Loucy (cell line): ENCODE results near the gene ATAD3C.

Experiments
- EZH2phosphoT487 ChIP-seq: fragments of 200-600 bp; IDR thresholded peaks from 2 replicates; pipeline ENCODE4 v1.6.1; 2018; ENCODE audit warnings: antibody characterized with exemption, mild to moderate bottlenecking, moderate library complexity, borderline replicate concordance
- TF ChIP-seq, protein P1 (sequence below): fragments of 200-600 bp; sonication (generic); conservative IDR thresholded peaks from 2 replicates; pipeline ENCODE4 v1.5.1; 2014; ENCODE audit warnings: mild to moderate bottlenecking, antibody characterized with exemption, low read length

DNA sequence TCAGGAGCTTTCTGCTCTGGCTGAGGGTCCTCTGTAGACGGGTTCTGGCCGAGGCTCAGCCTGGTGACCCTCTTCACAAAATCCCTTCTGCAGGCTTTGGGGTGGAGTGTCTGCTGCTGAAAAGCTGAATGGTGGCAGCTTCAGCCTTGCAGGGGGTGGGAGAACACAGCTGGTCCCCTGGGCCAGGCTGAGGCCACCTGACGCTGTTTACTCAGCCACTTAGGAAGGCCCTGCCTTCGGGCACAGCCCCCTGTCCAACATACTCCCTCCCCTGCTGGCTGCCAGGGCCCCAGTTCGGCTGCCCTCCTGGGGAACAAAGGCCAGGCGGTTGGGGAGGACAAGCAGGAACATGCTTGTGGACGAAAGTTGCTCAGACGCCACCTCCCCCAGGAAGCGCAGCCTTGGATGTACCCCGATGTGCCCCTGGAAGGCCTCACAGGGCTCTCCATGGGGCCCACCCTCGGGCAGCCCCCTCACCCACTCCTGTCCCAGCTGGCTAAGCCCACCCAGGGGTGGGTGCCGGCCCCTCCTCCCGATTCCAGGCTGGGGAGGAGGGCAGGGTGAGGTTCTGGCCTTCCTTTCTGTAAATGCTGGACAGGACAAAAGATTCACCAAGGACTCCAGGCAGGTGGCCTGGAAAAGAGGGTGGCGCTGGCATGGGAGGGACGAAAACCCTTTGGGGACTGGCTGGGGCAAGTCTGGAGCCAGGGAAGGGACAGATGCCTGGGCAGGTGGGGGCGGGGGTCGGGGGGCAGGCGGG lies 28.2 kb upstream of the ATAD3C start, which contains the start of gene ANKRD65:
- TF ChIP-seq, protein P1, sequence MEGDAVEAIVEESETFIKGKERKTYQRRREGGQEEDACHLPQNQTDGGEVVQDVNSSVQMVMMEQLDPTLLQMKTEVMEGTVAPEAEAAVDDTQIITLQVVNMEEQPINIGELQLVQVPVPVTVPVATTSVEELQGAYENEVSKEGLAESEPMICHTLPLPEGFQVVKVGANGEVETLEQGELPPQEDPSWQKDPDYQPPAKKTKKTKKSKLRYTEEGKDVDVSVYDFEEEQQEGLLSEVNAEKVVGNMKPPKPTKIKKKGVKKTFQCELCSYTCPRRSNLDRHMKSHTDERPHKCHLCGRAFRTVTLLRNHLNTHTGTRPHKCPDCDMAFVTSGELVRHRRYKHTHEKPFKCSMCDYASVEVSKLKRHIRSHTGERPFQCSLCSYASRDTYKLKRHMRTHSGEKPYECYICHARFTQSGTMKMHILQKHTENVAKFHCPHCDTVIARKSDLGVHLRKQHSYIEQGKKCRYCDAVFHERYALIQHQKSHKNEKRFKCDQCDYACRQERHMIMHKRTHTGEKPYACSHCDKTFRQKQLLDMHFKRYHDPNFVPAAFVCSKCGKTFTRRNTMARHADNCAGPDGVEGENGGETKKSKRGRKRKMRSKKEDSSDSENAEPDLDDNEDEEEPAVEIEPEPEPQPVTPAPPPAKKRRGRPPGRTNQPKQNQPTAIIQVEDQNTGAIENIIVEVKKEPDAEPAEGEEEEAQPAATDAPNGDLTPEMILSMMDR = no peak
- TF ChIP-seq EZH2phosphoT487 = no peak
